HG03139 (cell line): ENCODE measurements around the gene CYB561D1.

Experiments
- ATAC-seq: cut with Tn5 transposase; IDR thresholded peaks from one replicate; pipeline ENCODE4 v1.9.1; 2021; ENCODE audit not compliant: unreplicated experiment

CYB561D1 gene

GRCh38 chr1:109499661-109500536, 6.0 kb downstream of the CYB561D1 start:
- no peak for ATAC-seq

- no peak for ATAC-seq
Observed at GRCh38 chr1:109500941-109501381, 7.1 kb downstream of the CYB561D1 start.

- no peak for ATAC-seq
Observed at GRCh38 chr1:109501644-109502363, 7.9 kb downstream of the CYB561D1 start.

- no peak for ATAC-seq
Observed at GRCh38 chr1:109502364-109502851, 8.5 kb downstream of the CYB561D1 start.

GRCh38 chr1:109503935-109504334, 10.0 kb downstream of the CYB561D1 start:
- no peak for ATAC-seq

- no peak for ATAC-seq
Observed at GRCh38 chr1:109504974-109505373, 11.1 kb downstream of the CYB561D1 start.

GRCh38 chr1:109508001-109508872, 14.3 kb downstream of the CYB561D1 start:
- no peak for ATAC-seq

- ATAC-seq, result no peak
Observed at GRCh38 chr1:109508873-109509175, 14.9 kb downstream of the CYB561D1 start.

- no peak for ATAC-seq
Observed at GRCh38 chr1:109509176-109510134, 15.6 kb downstream of the CYB561D1 start, which contains the start of gene AMIGO1. AMIGO1 (minus strand) TSS chr1:109509727; CDS start chr1:109508912, 815 bp downstream.

- ATAC-seq, result no peak
Observed at GRCh38 chr1:109513110-109513710, 19.3 kb downstream of the CYB561D1 start.

- ATAC-seq, result no peak
Observed at GRCh38 chr1:109514846-109515245, 21.0 kb downstream of the CYB561D1 start.

GRCh38 chr1:109516872-109517271, 23.0 kb downstream of the CYB561D1 start:
- no peak for ATAC-seq

GRCh38 chr1:109517337-109517736, 23.4 kb downstream of the CYB561D1 start:
- no peak for ATAC-seq

- no peak for ATAC-seq
Observed at GRCh38 chr1:109521002-109521951, 27.4 kb downstream of the CYB561D1 start.

- ATAC-seq, result no peak
Observed at GRCh38 chr1:109522026-109522425, 28.1 kb downstream of the CYB561D1 start.

- ATAC-seq, result no peak
Observed at GRCh38 chr1:109523706-109524105, 29.8 kb downstream of the CYB561D1 start.

GRCh38 chr1:109527098-109527811, 33.4 kb downstream of the CYB561D1 start:
- no peak for ATAC-seq
